GM18519 (cell line): ENCODE results near the gene FBP2.
"Not testable (repeated sequence)": the region's sequence is repeated elsewhere in the genome, so short reads cannot be mapped to it uniquely, and the experiment has no call there.

Experiments
- ATAC-seq: cut with Tn5 transposase; IDR thresholded peaks from one replicate; pipeline ENCODE4 v1.9.1; 2021; ENCODE audit warnings: mild to moderate bottlenecking, moderate library complexity; ENCODE audit not compliant: unreplicated experiment, low FRiP score

Gene FBP2

GRCh38 chr9:94566550-94566949 is 27.1 kb downstream of the FBP2 start:
- ATAC-seq, result no peak

GRCh38 chr9:94564279-94564678 is 29.3 kb downstream of the FBP2 start:
- not testable (repeated sequence) for ATAC-seq

- no peak for ATAC-seq
Measured at GRCh38 chr9:94563548-94563947, 30.1 kb downstream of the FBP2 start.

GRCh38 chr9:94560237-94560636 is 33.4 kb downstream of the FBP2 start:
- ATAC-seq, result no peak

GRCh38 chr9:94557376-94557775 is 36.2 kb downstream of the FBP2 start:
- no peak for ATAC-seq

DNA sequence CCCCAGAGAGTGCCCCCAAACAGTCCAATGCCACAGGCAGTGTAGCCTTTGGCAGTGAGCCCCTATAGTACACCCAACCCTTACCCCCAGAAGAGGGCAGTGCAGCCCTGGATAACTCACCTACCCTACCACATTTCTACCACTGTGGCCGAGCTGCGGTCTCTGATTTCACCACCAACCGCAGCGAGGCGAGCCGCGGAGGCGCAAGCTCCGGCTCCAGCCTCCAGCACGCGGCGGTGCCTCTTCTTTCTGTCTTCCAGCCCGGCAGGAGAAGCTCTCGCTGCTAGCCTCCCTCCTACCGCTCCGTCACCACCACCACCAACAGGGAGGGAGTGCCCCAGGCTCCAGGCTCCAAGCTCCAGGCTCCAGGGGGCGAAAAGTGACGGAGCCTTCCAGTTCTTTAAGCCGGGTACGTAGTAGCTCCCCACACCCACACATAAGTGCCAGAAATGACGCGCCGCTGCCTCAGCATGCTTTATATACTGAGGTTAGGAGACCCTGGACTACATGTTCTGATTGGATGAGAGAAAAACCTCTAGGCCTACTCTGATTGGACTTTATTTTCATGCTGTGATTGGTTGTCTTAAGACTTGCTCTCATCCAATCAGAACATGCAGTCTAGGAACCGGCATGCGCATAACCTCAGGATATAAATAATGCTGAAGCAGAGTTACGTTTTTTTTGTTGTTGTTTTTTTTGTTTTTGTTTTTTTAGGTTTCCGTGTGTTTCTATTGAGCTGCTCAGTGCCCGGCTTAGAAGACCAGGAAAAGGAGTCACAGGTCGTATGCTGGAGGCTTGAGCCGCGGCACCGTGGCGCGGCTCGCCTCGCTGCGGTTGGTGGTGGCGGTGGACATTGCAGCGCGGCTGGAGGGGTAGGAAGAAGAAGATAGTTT is 38.9 kb downstream of the FBP2 start, which contains the start of gene PCAT7:
Gene PCAT7 (plus strand): TSS at position 645 of the 893 bp plus-strand sequence.
- ATAC-seq, result no peak

DNA sequence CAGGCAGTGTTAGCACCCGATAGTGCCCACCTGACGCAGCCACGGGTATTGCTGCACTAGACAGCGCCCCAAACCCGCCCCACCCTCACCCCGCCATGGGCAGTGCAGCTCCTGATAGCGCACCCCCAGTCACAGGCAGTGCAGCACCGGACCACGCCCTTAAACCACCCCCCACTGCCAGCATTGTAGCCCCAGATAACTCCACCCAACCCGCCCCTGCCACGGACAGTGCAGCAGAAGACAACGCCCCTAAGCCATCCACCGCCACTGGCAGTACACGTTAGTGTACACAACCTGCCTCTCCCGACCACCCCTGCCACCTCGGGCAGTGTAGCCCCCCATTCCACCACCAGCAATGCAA is 39.6 kb downstream of the FBP2 start:
- ATAC-seq, result no peak

DNA sequence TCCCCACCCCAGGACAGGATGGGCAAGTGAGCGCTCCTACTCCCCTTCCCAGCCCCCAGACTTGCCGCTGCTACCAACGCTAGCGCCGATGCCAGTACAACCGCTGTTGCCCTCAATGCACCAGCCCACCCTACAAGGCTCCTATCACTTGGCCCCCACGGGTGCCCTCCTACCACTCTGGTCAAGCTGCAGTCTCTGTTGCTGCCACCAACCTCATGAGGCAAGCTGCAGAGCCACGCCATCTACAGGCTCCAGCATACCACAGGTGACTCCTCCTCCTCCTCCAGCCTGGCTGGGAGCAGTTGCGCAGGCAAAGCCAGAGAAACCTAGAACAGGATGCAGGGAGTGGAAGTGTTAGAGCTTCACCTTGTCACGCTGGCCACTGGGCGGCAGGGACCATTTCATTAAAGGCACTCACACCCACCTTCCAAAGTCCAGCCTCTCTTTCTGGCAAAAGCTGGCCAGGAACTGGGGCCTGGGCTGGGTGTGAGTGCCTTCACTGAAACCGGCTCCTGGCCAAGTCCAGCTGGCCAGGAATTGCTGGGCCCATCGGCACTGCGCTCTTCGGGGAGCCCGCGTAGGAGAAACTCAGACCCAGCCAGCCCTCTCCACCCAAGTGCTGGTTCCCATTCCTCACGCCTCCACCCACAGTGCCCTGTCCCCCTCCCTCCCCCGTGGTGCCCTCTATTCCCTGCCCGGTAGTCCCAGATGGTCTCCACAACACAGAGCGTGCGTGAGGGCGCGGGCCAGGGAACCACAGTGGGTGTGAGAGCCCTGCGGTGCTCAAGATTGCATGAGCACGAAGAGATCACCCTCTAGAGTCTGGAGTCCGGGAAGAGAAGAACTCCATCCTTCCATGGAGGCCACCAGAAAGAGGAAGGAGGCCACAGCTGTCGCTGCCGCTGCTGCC is 40.3 kb downstream of the FBP2 start:
- no peak for ATAC-seq

DNA sequence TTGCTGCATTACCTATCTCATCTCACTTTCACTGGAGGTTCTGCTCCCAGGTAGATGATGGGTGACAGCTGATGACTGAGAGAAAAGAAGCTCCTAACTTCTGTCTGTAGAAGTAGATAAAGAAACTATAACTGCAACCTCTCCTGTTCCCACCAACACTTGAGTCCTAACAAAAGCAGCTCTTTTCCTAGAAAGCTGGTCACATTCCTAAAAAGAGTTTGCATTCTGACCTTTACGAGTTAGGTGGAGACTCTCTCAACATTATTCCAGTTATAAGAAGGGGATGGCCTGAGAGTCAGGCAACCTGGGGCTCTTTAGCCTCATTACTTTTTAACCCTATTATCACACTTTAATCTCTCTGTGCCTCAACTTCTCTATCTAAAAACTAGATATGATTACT is 47.7 kb downstream of the FBP2 start:
- ATAC-seq, result no peak

DNA sequence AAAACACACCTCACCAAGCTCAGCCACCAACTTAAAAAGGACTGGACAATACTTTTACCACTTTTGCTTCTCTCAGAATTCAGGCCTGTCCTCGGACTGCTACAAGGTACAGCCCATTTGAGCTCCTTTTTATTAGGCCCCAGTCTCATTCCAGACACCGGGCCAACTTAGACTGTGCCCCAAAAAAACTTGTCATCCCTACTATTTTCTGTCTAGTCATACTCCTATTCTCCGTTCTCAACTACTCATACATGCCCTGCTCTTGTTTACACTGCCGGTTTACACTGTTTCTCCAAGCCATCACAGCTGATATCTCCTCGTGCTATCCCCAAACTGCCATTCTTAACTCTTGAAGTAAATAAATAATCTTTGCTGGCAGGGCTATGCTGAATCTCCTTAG is 49.3 kb downstream of the FBP2 start:
- ATAC-seq, result not testable (repeated sequence)

DNA sequence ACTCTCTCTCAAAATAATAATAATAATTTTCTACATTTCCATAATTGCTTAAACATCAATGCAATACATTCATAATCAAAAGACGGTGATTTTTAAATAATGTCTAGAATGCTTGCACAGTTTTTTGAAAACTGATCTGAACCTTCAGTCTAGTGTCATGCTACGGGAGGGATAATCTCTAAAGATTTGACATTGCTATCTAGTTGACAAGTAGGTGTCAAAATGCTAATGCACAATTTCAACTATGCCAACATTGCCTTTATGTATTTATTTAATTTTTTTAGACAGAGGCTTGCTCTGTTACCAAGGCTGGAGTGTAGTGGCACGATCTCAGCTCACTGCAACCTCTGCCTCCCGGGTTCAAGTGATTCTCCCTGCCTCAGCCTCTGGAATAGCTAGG is 54.7 kb downstream of the FBP2 start:
- no peak for ATAC-seq

GRCh38 chr9:94534901-94535300 is 58.7 kb downstream of the FBP2 start:
- ATAC-seq, result no peak

DNA sequence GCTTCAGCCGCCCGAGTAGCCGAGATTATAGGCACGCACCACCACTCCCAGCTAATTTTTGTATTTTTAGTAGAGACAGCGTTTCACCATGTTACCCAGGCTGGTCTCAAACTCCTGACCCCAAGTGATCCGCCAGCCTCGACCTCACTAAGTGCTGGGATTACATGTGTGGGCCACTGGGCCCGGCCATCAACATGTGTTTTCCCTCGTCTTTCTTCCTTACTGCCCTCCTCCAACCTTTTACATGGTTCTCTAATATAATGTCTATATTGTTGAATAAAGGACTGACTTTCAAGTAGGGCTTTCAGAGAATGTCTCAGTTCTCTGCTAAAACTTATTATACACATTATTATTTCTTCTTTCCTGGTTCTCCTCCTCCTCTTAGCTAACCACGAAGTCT is 60.0 kb downstream of the FBP2 start:
- no peak for ATAC-seq

- no peak for ATAC-seq
Measured at GRCh38 chr9:94533155-94533554, 60.5 kb downstream of the FBP2 start.

DNA sequence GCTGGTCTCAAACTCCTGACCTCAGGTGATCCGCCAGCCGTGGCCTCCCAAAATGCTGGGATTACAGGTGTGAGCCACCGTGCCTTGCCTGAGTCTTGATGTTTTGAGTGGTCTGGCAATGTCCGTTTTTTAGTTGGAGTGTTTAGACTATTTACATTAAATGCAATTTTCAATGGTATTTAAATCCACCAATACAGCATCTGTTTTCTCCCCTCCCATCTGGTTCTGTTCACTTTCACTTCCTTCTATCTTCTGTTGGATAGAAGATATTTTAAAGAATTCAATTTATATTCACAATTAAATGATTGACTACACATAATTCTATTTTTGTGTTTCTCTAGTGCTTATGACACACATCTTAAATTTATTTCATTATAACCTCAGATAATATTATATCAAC is 64.7 kb downstream of the FBP2 start:
- no peak for ATAC-seq

DNA sequence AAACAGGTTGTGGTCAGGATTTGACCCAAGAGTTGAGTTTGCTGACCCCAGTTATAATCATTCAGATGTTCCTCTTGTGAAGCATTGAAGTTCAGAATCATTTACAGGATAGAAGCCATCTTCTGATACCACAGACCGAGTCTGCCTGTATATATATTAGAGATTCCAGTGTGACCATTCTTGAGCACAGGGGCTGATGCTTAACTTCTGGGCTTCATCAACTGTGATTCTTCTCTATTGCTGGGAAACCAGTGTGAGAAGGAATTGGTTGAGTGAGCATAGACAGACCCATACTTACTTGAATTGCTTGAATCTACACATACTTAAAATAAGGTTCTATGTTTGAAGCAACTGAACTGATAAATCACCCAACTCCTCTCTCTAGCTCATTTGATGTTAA is 66.7 kb downstream of the FBP2 start:
- no peak for ATAC-seq

- no peak for ATAC-seq
Measured at GRCh38 chr9:94526271-94526670, 67.4 kb downstream of the FBP2 start.

DNA sequence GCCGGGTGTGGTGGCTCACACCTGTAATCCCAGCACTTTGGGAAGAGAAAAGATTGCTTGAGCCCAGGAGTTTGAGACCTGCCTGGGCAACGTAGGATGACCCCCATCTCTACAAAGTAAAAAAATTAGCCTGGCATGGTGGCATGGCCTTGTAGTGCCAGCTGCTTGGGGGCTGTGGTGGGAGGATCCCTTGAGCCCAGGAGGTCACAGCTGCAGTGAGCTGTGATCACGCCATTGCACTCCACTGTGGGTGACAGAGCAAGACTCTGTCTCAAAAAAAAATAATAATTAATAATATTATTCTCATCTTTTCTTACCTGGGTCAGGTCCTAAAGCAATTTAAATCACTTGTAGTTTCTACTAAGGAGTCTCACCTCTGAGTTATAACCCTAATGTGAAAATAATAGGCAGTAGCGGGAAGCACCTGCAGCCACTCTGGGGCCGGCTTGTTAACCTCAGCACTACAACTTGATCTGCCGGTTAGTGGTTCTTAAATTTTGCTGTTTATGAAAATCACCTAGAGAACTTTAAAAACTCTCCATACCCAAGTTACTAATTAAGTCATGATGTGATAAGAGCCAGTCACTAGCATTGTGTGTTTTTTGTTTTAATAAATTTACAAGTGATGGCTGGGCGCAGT is 68.1 kb downstream of the FBP2 start:
- no peak for ATAC-seq

GRCh38 chr9:94517254-94517653 is 76.4 kb downstream of the FBP2 start:
- no peak for ATAC-seq

DNA sequence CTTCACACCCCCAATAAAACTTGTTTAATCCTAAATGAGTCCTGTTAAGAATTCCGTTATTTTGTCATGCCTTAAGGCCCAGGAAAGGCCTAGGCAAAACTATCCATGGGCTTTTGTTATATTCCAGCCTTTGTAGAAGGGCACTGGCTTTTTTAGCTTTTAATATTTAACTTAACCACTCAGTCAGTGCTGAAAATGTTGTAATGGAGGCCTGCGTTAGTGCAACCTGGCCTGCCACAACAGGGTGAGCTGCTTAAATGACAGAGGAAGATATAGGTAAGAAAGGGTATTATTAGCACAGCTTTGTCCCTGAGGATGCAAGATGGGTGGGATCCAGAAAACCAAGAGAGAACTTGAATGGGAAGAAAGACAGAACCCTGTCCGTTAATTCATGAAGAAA is 78.9 kb downstream of the FBP2 start:
- ATAC-seq, result no peak

- no peak for ATAC-seq
Measured at GRCh38 chr9:94511955-94512265, 81.7 kb downstream of the FBP2 start.
